H1 (cell line): ENCODE results near the gene CACNB2. TPM values are rescaled to one million over a fixed set of nuclear protein-coding genes. Genes with fewer than 3 reads are reported as not detected.

Experiments used
- CTCF ChIA-PET: fragments of 300-600 bp; sonication (Branson Sonifier 250); formaldehyde crosslinking; loops from one replicate; lab custom pipeline; 2021; ENCODE audit not compliant: partially characterized antibody; lab: Charles Lee
- POLR2A ChIA-PET: fragments of 300-600 bp; sonication (Branson Sonifier 250); formaldehyde crosslinking; loops from one replicate; lab custom pipeline; 2021; ENCODE audit warnings: inconsistent platforms; ENCODE audit not compliant: partially characterized antibody; lab: Charles Lee
- DNase-seq, 2 experiments: peaks; one replicate each; pipeline versions ENCODE4 v3.0.0 to v3.0.0-alpha.2; 2010 to 2022; ENCODE audit warnings: low spot score in 2 of 2, low read depth in 1 of 2, mixed read lengths in 1 of 2
- FAIRE-seq: peaks from 2 replicates; lab custom pipeline; 2011; peaks lifted over from hg19 to GRCh38; lab: Jason Lieb, UNC
- H2AFZ ChIP-seq: 2 replicates; pipeline ENCODE4 v1.8.1; 2012; ENCODE audit warnings: low read length, inconsistent platforms
- H2AK5ac ChIP-seq: 2 replicates; pipeline ENCODE4 v1.6.1; 2013; ENCODE audit warnings: low read depth, low read length
- H2BK120ac ChIP-seq: replicated peaks from 2 replicates; pipeline ENCODE3; 2013; ENCODE audit warnings: low read depth, low read length, inconsistent platforms
- H2BK12ac ChIP-seq: 2 replicates; pipeline ENCODE4 v1.6.1; 2013; ENCODE audit warnings: low read depth, low read length
- H2BK15ac ChIP-seq: 2 replicates; pipeline ENCODE4 v1.6.1; 2013; ENCODE audit warnings: low read length
- H2BK20ac ChIP-seq: 2 replicates; pipeline ENCODE4 v1.6.1; 2013; ENCODE audit warnings: low read length
- H2BK5ac ChIP-seq: 2 replicates; pipeline ENCODE4 v1.6.1; 2013; ENCODE audit warnings: low read depth, low read length
- H3K14ac ChIP-seq: 2 replicates; pipeline ENCODE4 v1.6.1; 2013; ENCODE audit warnings: inconsistent platforms; ENCODE audit not compliant: insufficient read length
- H3K18ac ChIP-seq: 2 replicates; pipeline ENCODE4 v1.6.1; 2013; ENCODE audit warnings: low read length; ENCODE audit errors: extremely low read depth
- H3K23ac ChIP-seq: 2 replicates; pipeline ENCODE4 v1.6.1; 2013; ENCODE audit warnings: inconsistent platforms; ENCODE audit not compliant: insufficient read length
- H3K23me2 ChIP-seq: 2 replicates; pipeline ENCODE4 v1.6.1; 2013; ENCODE audit warnings: low read depth, low read length
- H3K27ac ChIP-seq: 2 replicates; pipeline ENCODE4 v1.6.1; 2011; ENCODE audit warnings: low read depth, low read length, inconsistent platforms
- H3K27me3 ChIP-seq, 4 experiments: replicated peaks in 1 of 4; 1 replicate in 1 of 4; 2 replicates in 3 of 4; pipeline versions ENCODE4 v1.6.1 to v1.8.1; 2011 to 2013; ENCODE audit warnings: low read length in 3 of 4, mild to moderate bottlenecking in 3 of 4, inconsistent platforms in 2 of 4, mixed read lengths in 2 of 4, moderate library complexity in 1 of 4; ENCODE audit not compliant: control insufficient read depth in 3 of 4, insufficient read depth in 3 of 4; ENCODE audit errors: extremely low read depth in 1 of 4
- H3K36me3 ChIP-seq, 4 experiments: 2 replicates each; pipeline versions ENCODE4 v1.6.1 to v1.8.1; 2011 to 2013; ENCODE audit warnings: mild to moderate bottlenecking in 4 of 4, low read length in 3 of 4, moderate library complexity in 2 of 4, control low read depth in 1 of 4, inconsistent platforms in 1 of 4; ENCODE audit not compliant: insufficient read depth in 4 of 4, control insufficient read depth in 2 of 4
- H3K4ac ChIP-seq: replicated peaks from 2 replicates; pipeline ENCODE3; 2013; ENCODE audit warnings: low read length, low read depth, mixed read lengths, inconsistent platforms; ENCODE audit not compliant: insufficient read length
- H3K4me1 ChIP-seq, 4 experiments: replicated peaks in 1 of 4; 1 replicate in 1 of 4; 2 replicates in 3 of 4; pipeline versions ENCODE4 v1.6.1 to v1.8.1; 2011 to 2013; ENCODE audit warnings: low read length in 3 of 4, inconsistent platforms in 2 of 4, mixed read lengths in 1 of 4; ENCODE audit not compliant: insufficient read depth in 4 of 4, control insufficient read depth in 3 of 4
- H3K4me2 ChIP-seq, 2 experiments: 2 replicates each; pipeline versions ENCODE4 v1.6.1 to v1.8.1; 2011 to 2013; ENCODE audit warnings: low read depth in 2 of 2, low read length in 2 of 2, control low read depth in 1 of 2, inconsistent platforms in 1 of 2, mild to moderate bottlenecking in 1 of 2; ENCODE audit not compliant: insufficient read depth in 1 of 2
- H3K4me3 ChIP-seq, 4 experiments: fragments of 200-600, 300-600 bp in 1 of 4; sonication (generic), shearing (Covaris generic), sonication (Bioruptor Twin) in 1 of 4; 2 replicates each; pipeline versions ENCODE4 v1.5.1 to v1.8.1; 2011 to 2016; ENCODE audit warnings: low read length in 4 of 4, low read depth in 3 of 4, control low read depth in 2 of 4, inconsistent platforms in 2 of 4, mild to moderate bottlenecking in 2 of 4, mixed read lengths in 1 of 4, moderate library complexity in 1 of 4; ENCODE audit not compliant: insufficient read depth in 2 of 4; ENCODE audit errors: extremely low read depth in 1 of 4
- H3K56ac ChIP-seq: replicated peaks from 2 replicates; pipeline ENCODE3; 2013; ENCODE audit warnings: low read depth, mild to moderate bottlenecking, mixed read lengths, low read length, inconsistent platforms; ENCODE audit not compliant: insufficient read length
- H3K79me1 ChIP-seq: 2 replicates; pipeline ENCODE4 v1.6.1; 2013; ENCODE audit warnings: low read depth, low read length, control low read depth
- H3K79me2 ChIP-seq, 2 experiments: 2 replicates each; pipeline versions ENCODE4 v1.6.1 to v1.8.1; 2012 to 2013; ENCODE audit warnings: low read length in 2 of 2, mild to moderate bottlenecking in 2 of 2, inconsistent platforms in 1 of 2; ENCODE audit not compliant: insufficient read depth in 2 of 2, control insufficient read depth in 1 of 2
- H3K9ac ChIP-seq, 4 experiments: replicated peaks in 1 of 4; 1 replicate in 1 of 4; 2 replicates in 3 of 4; pipeline versions ENCODE4 v1.6.1 to v1.8.1; 2011 to 2013; ENCODE audit warnings: low read depth in 3 of 4, low read length in 3 of 4, control low read depth in 2 of 4, mild to moderate bottlenecking in 2 of 4, moderate library complexity in 2 of 4, inconsistent platforms in 1 of 4; ENCODE audit errors: extremely low read depth in 1 of 4
- H3K9me3 ChIP-seq, 2 experiments: 2 replicates each; pipeline versions ENCODE4 v1.6.1 to v1.8.1; 2012 to 2013; ENCODE audit warnings: mild to moderate bottlenecking in 2 of 2, moderate library complexity in 2 of 2, control low read depth in 1 of 2, inconsistent platforms in 1 of 2, low read depth in 1 of 2, low read length in 1 of 2, mixed read lengths in 1 of 2; ENCODE audit not compliant: insufficient read depth in 2 of 2
- H4K20me1 ChIP-seq, 2 experiments: replicated peaks in 1 of 2; 2 replicates each; pipeline versions ENCODE3 to v1.8.1; 2011 to 2013; ENCODE audit warnings: inconsistent platforms in 2 of 2, low read length in 2 of 2, mild to moderate bottlenecking in 1 of 2; ENCODE audit not compliant: insufficient read depth in 2 of 2, control insufficient read depth in 1 of 2
- H4K5ac ChIP-seq: 2 replicates; pipeline ENCODE4 v1.6.1; 2013; ENCODE audit warnings: low read length, low read depth, mixed read lengths, inconsistent platforms; ENCODE audit not compliant: insufficient read length
- H4K8ac ChIP-seq: 2 replicates; pipeline ENCODE4 v1.8.0; 2013; ENCODE audit warnings: mild to moderate bottlenecking, moderate library complexity, low read length, inconsistent platforms; ENCODE audit not compliant: insufficient read depth; ENCODE audit errors: extremely low read depth
- H4K91ac ChIP-seq: replicated peaks from 2 replicates; pipeline ENCODE3; 2013; ENCODE audit warnings: low read length, mixed read lengths, inconsistent platforms; ENCODE audit not compliant: insufficient read length
- CBX5 ChIP-seq: fragments of 300-800, 300-1000 bp; sonication (generic); IDR thresholded peaks from 2 replicates; pipeline ENCODE4 v1.7.1; 2016; ENCODE audit warnings: antibody characterized with exemption, low read length, low read depth
- HDAC6 ChIP-seq: IDR thresholded peaks from one replicate; pipeline ENCODE4 v1.7.1; 2012; ENCODE audit warnings: low read depth, mild to moderate bottlenecking, inconsistent platforms, low read length, moderate library complexity
- JUN ChIP-seq: IDR thresholded peaks from 2 replicates; pipeline ENCODE4 v1.6.1; 2011; ENCODE audit warnings: low read depth, mild to moderate bottlenecking, improper control_type of control experiment, low read length
- JUND ChIP-seq: IDR thresholded peaks from 2 replicates; pipeline ENCODE4 v1.6.1; 2011; ENCODE audit warnings: mild to moderate bottlenecking, improper control_type of control experiment, low read length
- KDM4A ChIP-seq: IDR thresholded peaks from one replicate; pipeline ENCODE4 v1.7.1; 2012; ENCODE audit warnings: low read depth, mild to moderate bottlenecking, moderate library complexity, low read length, inconsistent platforms; ENCODE audit not compliant: severe bottlenecking
- MAFK ChIP-seq: IDR thresholded peaks from 2 replicates; pipeline ENCODE4 v1.6.1; 2012; ENCODE audit warnings: low read depth, mild to moderate bottlenecking, improper control_type of control experiment, low read length
- POLR2AphosphoS5 ChIP-seq: IDR thresholded peaks from 2 replicates; pipeline ENCODE4 v1.6.1; 2011; ENCODE audit warnings: low read depth, low read length
- POU5F1 ChIP-seq: IDR thresholded peaks from 2 replicates; pipeline ENCODE4 v1.6.1; 2011; ENCODE audit warnings: low read depth, mild to moderate bottlenecking, low read length, moderate library complexity
- RAD21 ChIP-seq, 2 experiments: IDR thresholded peaks in 1 of 2; conservative IDR thresholded peaks in 1 of 2; 2 replicates each; pipeline ENCODE4 v1.6.1; 2011; ENCODE audit warnings: low read depth in 2 of 2, low read length in 2 of 2, improper control_type of control experiment in 1 of 2, inconsistent platforms in 1 of 2, mild to moderate bottlenecking in 1 of 2, moderate library complexity in 1 of 2
- RFX5 ChIP-seq: IDR thresholded peaks from 2 replicates; pipeline ENCODE4 v1.6.1; 2011; ENCODE audit warnings: low read depth, low read length, improper control_type of control experiment, borderline replicate concordance
- TBP ChIP-seq: IDR thresholded peaks from 2 replicates; pipeline ENCODE4 v1.6.1; 2011; ENCODE audit warnings: low read depth, low read length, improper control_type of control experiment
- USF2 ChIP-seq: IDR thresholded peaks from 2 replicates; pipeline ENCODE4 v1.6.1; 2011; ENCODE audit warnings: low read length, improper control_type of control experiment
- WGBS, 2 experiments: shearing (Covaris generic) in 1 of 2; methylation state at CpG; one replicate each; pipeline versions ENCODE4 v1.1.6 to v1.1.7; 2013 to 2015; ENCODE audit warnings: low lambda C conversion rate in 2 of 2, mixed read lengths in 2 of 2, inconsistent platforms in 1 of 2, low coverage in 1 of 2, missing lambda C conversion rate in 1 of 2; ENCODE audit not compliant: insufficient replicate concordance in 2 of 2, insufficient coverage in 1 of 2, insufficient read length in 1 of 2; ENCODE audit errors: extremely low coverage in 1 of 2, missing lambda C conversion rate in 1 of 2; 5-methylcytosine and 5-hydroxymethylcytosine counted together
- polyA plus RNA-seq, 7 experiments: library from polyadenylated mRNA; depleted of rRNA in 3 of 7; stranded (reverse) in 5 of 7; unstranded in 2 of 7; fragments of >200 nt in 5 of 7; fragments of 200-250 nt in 2 of 7; gene quantifications; 1 replicate in 5 of 7; 2 replicates in 1 of 7; 4 replicates in 1 of 7; pipeline versions ENCODE4 v1.2.1 to v1.2.3, GENCODE V29; 2011 to 2013; ENCODE audit warnings: missing spikeins in 2 of 7, mixed read lengths in 2 of 7
- total RNA-seq: library from RNA; stranded (reverse); fragmentation: NEBNext Ultra II Directional; extraction: Animal tissue kit (Norgen Biotek cat#: 25700); gene quantifications from 2 replicates; pipeline ENCODE4 v1.2.1, GENCODE V29; 2021

CACNB2 gene
- total and polyA plus RNA-seq, 2 of the 8 experiments (the other 6 are each of a cell fraction or from before 2014, with no cell fraction given): 2.4 to 3.2 TPM

- Histone ChIP-seq H2BK20ac (no peak overlapping the region), H2BK120ac (no peak overlapping the region), H3K18ac (no peak overlapping the region), H4K91ac (no peak overlapping the region), H3K27ac (no peak overlapping the region; the same call in 1 of the 2 replicates), H3K9me3 (no peaks in the 10 kb centered on the region), H3K79me1 (no peaks in the 10 kb centered on the region), H3K4me3 (no peak overlapping the region), H2BK12ac (no peak overlapping the region), H2BK5ac (no peak overlapping the region), H3K4me2 (no peak overlapping the region), H3K9ac (no peak overlapping the region), H3K27me3 (no peaks in the 10 kb centered on the region), H4K5ac (no peak overlapping the region), H2AFZ (no peak overlapping the region), H3K14ac (no peak overlapping the region), H3K23ac (no peak overlapping the region), H3K4me1 (peaks cover 0 to 3% (median 0%) of the 10 kb centered on the region in 4 experiments; a peak in 1 of 7 replicates), H3K56ac (no peak overlapping the region), H3K79me2 (no peaks in the 10 kb centered on the region), H2AK5ac (no peak overlapping the region), H3K4ac (no peak overlapping the region), H4K8ac (no peak overlapping the region), H2BK15ac (no peak overlapping the region), H3K36me3 (no peaks in the 10 kb centered on the region), H4K20me1 (no peaks in the 10 kb centered on the region), H3K23me2 (no peaks in the 10 kb centered on the region)
- 87% methylated on average over 2 of the region's 2 CpGs; no CpG with 5 or more reads in 1 of the 2 experiments for WGBS, 2 experiments
- FAIRE-seq (no peak), DNase-seq (no peak)
- ChIA-PET POLR2A (no interaction called here), CTCF (interaction anchor here (1.0 to 3.0 kb wide), 5 partner anchors 9 to 370 kb away, joined by 3 to 10 read pairs (median 3); no protein-coding TSS in a partner anchor)
- TF ChIP-seq RAD21 (IDR thresholded peaks at IDR 0.05 in 1 of 2, conservative IDR thresholded peaks at IDR 0.05 in 1 of 2; ENCODE audit: low read depth in 2 of 2, low read length in 2 of 2): no peak
- TF ChIP-seq POLR2AphosphoS5: no peak
- no peak for TF ChIP-seq TBP
- no peak for TF ChIP-seq POU5F1
- TF ChIP-seq KDM4A: no peak
- TF ChIP-seq MAFK: no peak
- no peak for TF ChIP-seq USF2
- no peak for TF ChIP-seq JUND
- TF ChIP-seq RFX5: no peak
- TF ChIP-seq JUN: no peak
- TF ChIP-seq HDAC6: no peak
- no peak for TF ChIP-seq CBX5
Observed at GRCh38 chr10:18217577-18217976, 77.4 kb downstream of the CACNB2 start.
